ENCODE measurements around the gene C14orf132.

C14orf132 gene

GRCh38 chr14:96039633-96040311 is 610 bp downstream of the C14orf132 start:
- peak in 38 of 56 donors; percentile 17 to 68 (median 37) for DNase-seq

GRCh38 chr14:96040828-96041371 is 1.7 kb downstream of the C14orf132 start:
- no peak for DNase-seq

GRCh38 chr14:96042248-96042930 is 3.2 kb downstream of the C14orf132 start:
- DNase-seq = no peak

- DNase-seq = no peak
These were observed 7.5 kb downstream of the C14orf132 start for GRCh38 chr14:96046630-96047029.

- DNase-seq = no peak
These were observed 7.9 kb downstream of the C14orf132 start for GRCh38 chr14:96047101-96047500.

- DNase-seq = no peak
These were observed 10.8 kb downstream of the C14orf132 start for GRCh38 chr14:96049932-96050331.

GRCh38 chr14:96050482-96050881 is 11.3 kb downstream of the C14orf132 start:
- DNase-seq = no peak

- DNase-seq = no peak
These were observed 12.1 kb downstream of the C14orf132 start for GRCh38 chr14:96051231-96051630.

- DNase-seq = no peak
These were observed 12.7 kb downstream of the C14orf132 start for GRCh38 chr14:96051642-96052540.

- no peak for DNase-seq
These were observed 13.5 kb downstream of the C14orf132 start for GRCh38 chr14:96052541-96053247.

GRCh38 chr14:96053248-96053599 is 14.1 kb downstream of the C14orf132 start:
- no peak for DNase-seq

- DNase-seq = peak in 45 of 56 donors; percentile 18 to 90 (median 62)
These were observed 14.6 kb downstream of the C14orf132 start for GRCh38 chr14:96053600-96054381.

- DNase-seq = no peak
These were observed 15.5 kb downstream of the C14orf132 start for GRCh38 chr14:96054661-96055060.

GRCh38 chr14:96055065-96055752 is 16.0 kb downstream of the C14orf132 start:
- DNase-seq = no peak

- DNase-seq = peak in 43 of 56 donors; percentile 15 to 82 (median 52)
These were observed 16.8 kb downstream of the C14orf132 start for GRCh38 chr14:96055753-96056508.

- DNase-seq = no peak
These were observed 17.6 kb downstream of the C14orf132 start for GRCh38 chr14:96056509-96057422.

GRCh38 chr14:96057738-96058137 is 18.6 kb downstream of the C14orf132 start:
- no peak for DNase-seq

Data from amygdala (tissue), 56 donors.